GM12874 (cell line): ENCODE results near the gene DPH3.

Experiments
- CTCF ChIP-seq: IDR thresholded peaks from 2 replicates; pipeline ENCODE4 v1.5.1; 2011; ENCODE audit warnings: low read depth, mild to moderate bottlenecking, control low read depth, low read length, moderate library complexity; ENCODE audit not compliant: insufficient read depth

The DPH3 gene

GRCh38 chr3:16224325-16224724, 40.4 kb downstream of the DPH3 start:
- TF ChIP-seq CTCF = no peak

GRCh38 chr3:16222547-16222946, 42.2 kb downstream of the DPH3 start:
- no peak for TF ChIP-seq CTCF

- no peak for TF ChIP-seq CTCF
These were observed 42.8 kb downstream of the DPH3 start for GRCh38 chr3:16221990-16222389.

GRCh38 chr3:16219777-16220176, 45.0 kb downstream of the DPH3 start:
- TF ChIP-seq CTCF = no peak

- TF ChIP-seq CTCF = no peak
These were observed 48.3 kb downstream of the DPH3 start for GRCh38 chr3:16216373-16216935.

GRCh38 chr3:16214366-16214765, 50.4 kb downstream of the DPH3 start:
- TF ChIP-seq CTCF = no peak

GRCh38 chr3:16211176-16211904, 53.4 kb downstream of the DPH3 start:
- TF ChIP-seq CTCF = no peak
